Erythroblast (primary cell): ENCODE data around the gene MUS81.

Experiments
- GATA1 ChIP-seq: IDR thresholded peaks from 2 replicates; pipeline ENCODE4 v1.6.1; 2011; ENCODE audit warnings: low read depth, mild to moderate bottlenecking, control low read depth, low read length, moderate library complexity
- POLR2A ChIP-seq: IDR thresholded peaks from 2 replicates; pipeline ENCODE4 v1.6.1; 2011; ENCODE audit warnings: mild to moderate bottlenecking, low read length

DNA sequence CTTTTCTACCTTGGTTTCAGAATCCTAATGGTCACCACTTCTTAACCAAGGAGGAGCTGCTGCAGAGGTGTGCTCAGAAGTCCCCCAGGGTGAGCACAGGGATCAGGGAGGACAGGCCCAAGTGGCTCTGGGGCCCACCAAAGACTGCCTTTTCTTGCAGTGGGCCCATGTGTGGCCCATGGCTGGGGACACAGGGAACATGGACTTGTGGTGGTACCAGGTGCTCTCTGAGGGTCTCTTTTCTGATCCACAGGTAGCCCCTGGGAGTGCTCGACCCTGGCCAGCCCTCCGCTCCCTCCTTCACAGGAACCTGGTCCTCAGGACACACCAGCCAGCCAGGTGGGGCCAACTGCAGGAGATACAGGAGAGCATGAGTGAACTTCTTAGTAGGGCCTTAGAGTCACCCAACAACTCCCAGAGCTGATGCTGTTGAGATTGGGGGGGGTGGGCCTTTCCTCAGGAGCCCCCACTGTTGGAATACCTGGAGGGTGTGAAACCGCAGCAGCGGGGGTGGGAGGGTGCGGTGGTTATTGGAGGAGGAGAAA is 2.0 kb downstream of the MUS81 start:
- no peak for TF ChIP-seq GATA1
- no peak for TF ChIP-seq POLR2A
